Astrocyte of the cerebellum (primary cell): ENCODE data around the gene SH3BP2.
A peak's percentile ranks its signal among the peaks of the same experiment; 100 is the strongest.

ENCODE experiments used
- DNase-seq: peaks from one replicate; pipeline ENCODE4 v3.0.0-alpha.2; 2011; ENCODE audit warnings: low read depth
- H3K4me3 ChIP-seq: 2 replicates; pipeline ENCODE4 v1.5.1; 2011; ENCODE audit warnings: mild to moderate bottlenecking, low read depth, low read length, moderate library complexity
- CTCF ChIP-seq: IDR thresholded peaks from 2 replicates; pipeline ENCODE4 v1.5.1; 2012; ENCODE audit warnings: low read length, low read depth, moderate library complexity, mild to moderate bottlenecking; ENCODE audit errors: missing control alignments
- in situ Hi-C: cut with HindIII; loops from 2 replicates; pipeline ENCODE4 v1.10.0; 2017; ENCODE audit warnings: low sequenced_read_pairs

The SH3BP2 gene

GRCh38 chr4:2792711-2793585 lies at the start of gene SH3BP2:
SH3BP2 (plus strand) TSS chr4:2793085; CDS start chr4:2820618, 27,533 bp downstream.
- in situ Hi-C loops, result no loop called here
- peak within 1 kb of the TSS; percentile 69 for H3K4me3 ChIP-seq
- DNase-seq, result no peak
- TF ChIP-seq CTCF, result no peak

- TF ChIP-seq CTCF, result no peak
- DNase-seq, result no peak
- H3K4me3 ChIP-seq, result no peak overlapping the region
- in situ Hi-C loops, result no loop called here
These were observed 49.1 kb upstream of the SH3BP2 start for GRCh38 chr4:2743518-2744445.

- in situ Hi-C loops, result no loop called here
- H3K4me3 ChIP-seq, result no peak overlapping the region
- DNase-seq, result no peak
- no peak for TF ChIP-seq CTCF
These were observed 48.2 kb upstream of the SH3BP2 start for GRCh38 chr4:2744576-2745270.

GRCh38 chr4:2745516-2745915 lies 47.4 kb upstream of the SH3BP2 start:
- TF ChIP-seq CTCF, result no peak
- in situ Hi-C loops, result no loop called here
- H3K4me3 ChIP-seq, result no peak overlapping the region
- no peak for DNase-seq

GRCh38 chr4:2745981-2746806 lies 46.7 kb upstream of the SH3BP2 start:
- H3K4me3 ChIP-seq, result no peak overlapping the region
- no peak for TF ChIP-seq CTCF
- no peak for DNase-seq
- in situ Hi-C loops, result no loop called here
